HG02840 (cell line): ENCODE measurements around the gene C10orf90.

Experiments
- ATAC-seq: cut with Tn5 transposase; IDR thresholded peaks from one replicate; pipeline ENCODE4 v1.9.1; 2021; ENCODE audit warnings: mild to moderate bottlenecking, moderate library complexity, moderate number of reproducible peaks; ENCODE audit not compliant: unreplicated experiment, low FRiP score

Gene C10orf90

GRCh38 chr10:126405239-126405775 is 265.2 kb downstream of the C10orf90 start:
- ATAC-seq: no peak

GRCh38 chr10:126402721-126403695 is 267.5 kb downstream of the C10orf90 start:
- ATAC-seq: no peak

- no peak for ATAC-seq
These were observed 269.9 kb downstream of the C10orf90 start for GRCh38 chr10:126400641-126401040.

- no peak for ATAC-seq
These were observed 271.6 kb downstream of the C10orf90 start for GRCh38 chr10:126398924-126399323.

- ATAC-seq: no peak
These were observed 272.1 kb downstream of the C10orf90 start for GRCh38 chr10:126398383-126398743.

GRCh38 chr10:126397640-126398382 is 272.7 kb downstream of the C10orf90 start:
- ATAC-seq: no peak

GRCh38 chr10:126397156-126397555 is 273.3 kb downstream of the C10orf90 start:
- ATAC-seq: no peak

GRCh38 chr10:126394948-126395347 is 275.5 kb downstream of the C10orf90 start:
- ATAC-seq: no peak

- no peak for ATAC-seq
These were observed 277.4 kb downstream of the C10orf90 start for GRCh38 chr10:126393076-126393475.

- no peak for ATAC-seq
These were observed 278.0 kb downstream of the C10orf90 start for GRCh38 chr10:126392469-126392868.

GRCh38 chr10:126392068-126392467 is 278.4 kb downstream of the C10orf90 start:
- no peak for ATAC-seq

GRCh38 chr10:126391192-126391885 is 279.2 kb downstream of the C10orf90 start:
- ATAC-seq: no peak

GRCh38 chr10:126390324-126390723 is 280.2 kb downstream of the C10orf90 start:
- no peak for ATAC-seq

GRCh38 chr10:126387931-126388911 is 282.3 kb downstream of the C10orf90 start, which contains the start of gene ADAM12:
Gene ADAM12, minus strand, starts transcription at chr10:126388477. Its CDS starts 332 bp downstream, at chr10:126388145.
- ATAC-seq: no peak

GRCh38 chr10:126387041-126387921 is 283.2 kb downstream of the C10orf90 start:
- no peak for ATAC-seq

- ATAC-seq: no peak
These were observed 286.1 kb downstream of the C10orf90 start for GRCh38 chr10:126384269-126384873.

GRCh38 chr10:126380352-126381076 is 290.0 kb downstream of the C10orf90 start:
- no peak for ATAC-seq
